WTC11 (cell line): ENCODE data around the gene ACHE.

Source experiments
- ATF2 ChIP-seq: sonication (generic); formaldehyde crosslinking; IDR thresholded peaks from 2 replicates; pipeline ENCODE4 v1.8.1; 2022; ENCODE audit warnings: low read depth, missing genetic modification reagents, borderline replicate concordance
- NR1H2 ChIP-seq: sonication (generic); formaldehyde crosslinking; IDR thresholded peaks from 2 replicates; pipeline ENCODE4 v1.9.0; 2021; ENCODE audit warnings: mild to moderate bottlenecking, moderate library complexity, missing genetic modification reagents
- USF2 ChIP-seq: sonication (generic); formaldehyde crosslinking; IDR thresholded peaks from 2 replicates; pipeline ENCODE4 v1.8.1; 2023; ENCODE audit warnings: mild to moderate bottlenecking, missing genetic modification reagents, moderate library complexity
- TF ChIP-seq, protein P1 (sequence below): fragments of 200-600 bp; IDR thresholded peaks from 2 replicates; pipeline ENCODE4 v1.8.0; 2022; ENCODE audit warnings: antibody characterized with exemption

- TF ChIP-seq ATF2 (CRISPR knock-in tag) (no peak), NR1H2 (CRISPR knock-in tag) (no peak), USF2 (CRISPR knock-in tag) (no peak)
- TF ChIP-seq, protein P1, sequence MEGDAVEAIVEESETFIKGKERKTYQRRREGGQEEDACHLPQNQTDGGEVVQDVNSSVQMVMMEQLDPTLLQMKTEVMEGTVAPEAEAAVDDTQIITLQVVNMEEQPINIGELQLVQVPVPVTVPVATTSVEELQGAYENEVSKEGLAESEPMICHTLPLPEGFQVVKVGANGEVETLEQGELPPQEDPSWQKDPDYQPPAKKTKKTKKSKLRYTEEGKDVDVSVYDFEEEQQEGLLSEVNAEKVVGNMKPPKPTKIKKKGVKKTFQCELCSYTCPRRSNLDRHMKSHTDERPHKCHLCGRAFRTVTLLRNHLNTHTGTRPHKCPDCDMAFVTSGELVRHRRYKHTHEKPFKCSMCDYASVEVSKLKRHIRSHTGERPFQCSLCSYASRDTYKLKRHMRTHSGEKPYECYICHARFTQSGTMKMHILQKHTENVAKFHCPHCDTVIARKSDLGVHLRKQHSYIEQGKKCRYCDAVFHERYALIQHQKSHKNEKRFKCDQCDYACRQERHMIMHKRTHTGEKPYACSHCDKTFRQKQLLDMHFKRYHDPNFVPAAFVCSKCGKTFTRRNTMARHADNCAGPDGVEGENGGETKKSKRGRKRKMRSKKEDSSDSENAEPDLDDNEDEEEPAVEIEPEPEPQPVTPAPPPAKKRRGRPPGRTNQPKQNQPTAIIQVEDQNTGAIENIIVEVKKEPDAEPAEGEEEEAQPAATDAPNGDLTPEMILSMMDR = no peak
These were observed at the start of gene ACHE for GRCh38 chr7:100895701-100895955.
